HG03135 (cell line): ENCODE measurements around the gene ANKUB1.
"Not testable (repeated sequence)": the region's sequence is repeated elsewhere in the genome, so short reads cannot be mapped to it uniquely, and the experiment has no call there.

Experiments used
- ATAC-seq: cut with Tn5 transposase; IDR thresholded peaks from one replicate; pipeline ENCODE4 v1.9.1; 2021; ENCODE audit warnings: mild to moderate bottlenecking, moderate library complexity; ENCODE audit not compliant: unreplicated experiment

The ANKUB1 gene, protein sequence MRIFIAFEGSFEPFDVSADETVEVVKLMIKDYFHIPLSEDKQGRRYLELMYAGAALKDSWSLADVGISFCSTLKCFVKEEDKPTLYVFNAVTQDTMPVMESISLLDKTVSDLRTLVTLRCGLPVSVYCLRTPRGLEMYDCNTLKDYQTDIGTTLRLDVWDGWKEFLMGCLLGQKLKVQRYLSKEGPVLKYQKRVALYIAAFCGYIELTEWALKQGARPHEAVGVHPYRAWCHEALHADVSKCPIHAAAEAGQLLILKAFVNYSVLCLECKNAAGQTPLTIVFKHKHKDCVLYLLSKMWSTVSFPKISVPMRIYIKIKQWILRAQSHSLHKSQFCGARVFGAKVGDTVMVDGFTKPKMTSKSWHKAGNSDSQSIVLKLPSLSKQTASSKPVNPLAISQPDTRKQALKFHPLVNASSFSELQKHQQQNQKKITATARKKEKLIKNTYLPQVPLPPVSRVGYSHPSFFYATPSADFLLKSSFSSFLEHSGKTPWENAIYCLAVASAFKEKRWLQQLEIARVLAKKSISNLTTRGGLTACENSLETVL

DNA sequence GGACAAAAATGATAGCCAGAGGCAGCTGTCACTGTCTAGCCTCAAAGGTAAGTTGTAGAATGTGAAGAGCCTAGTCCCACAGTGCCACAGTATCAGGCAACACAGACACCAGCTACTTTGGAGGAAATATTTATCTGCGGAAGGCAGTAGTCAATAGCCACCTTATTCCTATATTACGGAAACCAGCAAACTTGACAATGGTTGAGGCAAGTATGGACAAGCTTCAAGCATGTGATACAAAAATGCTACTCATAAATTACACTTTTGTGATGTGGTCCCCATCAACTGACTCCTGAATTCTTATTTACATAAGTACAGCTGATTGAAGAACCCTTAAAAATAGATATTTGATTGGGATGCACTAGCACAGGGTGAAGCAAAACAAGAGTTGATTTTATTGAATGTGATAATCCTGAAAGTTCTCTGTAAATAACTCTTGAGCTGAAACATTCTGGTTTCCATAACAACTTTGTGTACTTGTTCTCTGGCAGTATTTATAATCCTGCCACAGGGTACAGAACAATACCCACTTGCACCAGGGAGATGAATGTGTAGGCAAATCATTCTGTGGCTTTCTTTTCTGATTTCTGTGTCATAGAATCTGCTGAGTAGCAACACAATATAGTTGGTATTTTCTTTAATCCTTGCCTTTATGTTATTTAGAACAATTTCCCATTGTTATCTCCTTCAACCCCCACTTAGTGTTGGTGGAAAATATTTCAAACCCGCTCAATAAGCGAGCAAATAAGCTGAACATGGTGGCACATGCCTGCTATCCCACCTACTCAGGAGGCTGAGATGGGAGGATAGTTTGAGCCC, at the start of gene ANKUB1:
Gene ANKUB1 (minus strand): TSS at position 103 of the 819 bp plus-strand sequence. CDS start 188 bp downstream, outside the sequence.
- no peak for ATAC-seq

DNA sequence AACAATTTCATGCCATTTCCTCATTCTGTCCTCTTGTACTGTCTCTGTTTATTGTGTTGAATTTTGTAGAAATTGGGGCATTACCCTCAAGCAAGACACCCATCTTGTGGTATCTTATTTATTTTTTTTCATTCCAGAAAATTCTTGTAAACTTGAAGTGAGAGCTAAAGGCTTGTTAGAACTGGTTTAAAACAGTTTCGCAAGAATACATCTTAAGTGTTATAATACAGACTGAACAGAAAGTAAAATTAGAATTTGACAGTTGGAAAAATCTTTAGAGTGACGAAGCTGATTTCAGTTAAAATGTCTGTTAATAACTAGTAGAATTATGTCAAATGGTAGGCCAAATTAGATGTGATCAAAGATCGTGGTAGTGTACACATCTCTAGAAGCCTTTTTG, 47.5 kb upstream of the ANKUB1 start:
- ATAC-seq: no peak

DNA sequence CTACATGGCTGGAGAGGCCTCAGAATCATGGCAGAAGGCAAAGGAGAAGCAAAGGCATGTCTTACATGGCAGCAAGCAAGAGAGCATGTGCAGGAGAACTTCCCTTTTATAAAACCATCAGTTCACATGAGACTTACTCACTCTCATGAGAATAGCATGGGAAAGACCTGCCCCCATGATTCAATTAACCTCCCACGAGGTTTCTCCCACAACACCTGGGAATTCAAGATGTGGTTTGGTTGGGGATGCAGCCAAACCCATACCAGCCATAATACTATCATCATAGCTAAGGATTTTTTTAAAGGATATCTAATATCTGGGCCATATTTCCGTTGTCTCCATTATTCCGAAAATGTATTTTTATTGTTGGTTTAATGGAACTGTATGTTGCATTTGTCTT, 47.1 kb upstream of the ANKUB1 start:
- ATAC-seq: not testable (repeated sequence)

DNA sequence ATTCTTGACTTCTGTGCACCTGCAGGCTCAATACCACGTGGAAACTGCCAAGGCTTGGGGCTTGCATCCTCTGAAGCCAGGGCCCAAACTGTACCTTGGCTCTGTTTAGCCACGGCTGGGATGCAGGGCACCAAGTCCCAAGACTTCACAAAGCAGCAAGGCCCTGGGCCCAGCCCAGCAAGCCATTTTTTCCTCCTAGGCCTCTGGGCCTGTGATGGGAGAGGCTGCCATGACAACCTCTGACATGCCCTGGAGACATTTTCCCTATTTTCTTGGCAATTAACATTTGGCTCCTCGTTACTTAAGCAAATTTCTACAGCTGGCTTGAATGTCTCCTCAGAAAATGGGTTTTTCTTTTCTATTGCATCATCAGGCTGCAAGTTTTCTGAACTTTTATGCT, 46.1 kb upstream of the ANKUB1 start:
- not testable (repeated sequence) for ATAC-seq

DNA sequence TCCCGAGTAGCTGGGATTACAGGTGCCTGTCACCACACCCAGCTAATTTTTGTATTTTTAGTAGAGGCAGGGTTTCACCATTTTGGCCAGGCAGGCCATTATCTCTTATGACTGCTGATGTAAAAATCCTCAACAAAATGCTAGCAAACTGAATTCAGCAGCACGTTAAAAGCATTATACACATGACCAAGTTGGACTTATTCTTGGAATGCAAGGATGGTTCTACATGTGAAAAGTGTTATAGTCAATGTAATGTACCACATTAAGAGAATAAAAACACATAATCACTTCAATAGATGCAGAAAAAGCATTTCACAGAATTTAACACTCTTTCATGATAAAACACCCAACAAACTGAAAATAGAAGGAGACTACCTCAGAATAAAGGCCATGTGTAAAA, 40.9 kb upstream of the ANKUB1 start:
- no peak for ATAC-seq

DNA sequence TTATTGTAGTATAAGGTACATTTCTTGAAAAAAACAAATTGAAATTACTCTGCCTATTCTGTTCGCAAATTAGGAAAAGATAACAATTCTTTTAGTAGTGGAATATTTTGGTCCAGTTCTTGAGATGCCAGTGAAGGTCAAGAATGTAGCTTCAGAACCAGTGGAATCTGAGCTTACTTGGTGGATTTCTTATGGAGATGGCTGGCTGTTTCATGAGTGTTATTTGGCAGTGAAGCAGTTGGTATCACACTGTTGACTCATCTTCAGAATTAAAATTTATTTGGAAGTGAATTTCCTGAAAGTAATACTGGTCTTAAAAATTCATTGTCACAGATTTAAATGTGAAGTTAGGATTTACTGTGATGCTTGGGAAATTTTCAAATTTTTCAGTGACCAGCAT, 39.7 kb upstream of the ANKUB1 start:
- ATAC-seq: no peak

DNA sequence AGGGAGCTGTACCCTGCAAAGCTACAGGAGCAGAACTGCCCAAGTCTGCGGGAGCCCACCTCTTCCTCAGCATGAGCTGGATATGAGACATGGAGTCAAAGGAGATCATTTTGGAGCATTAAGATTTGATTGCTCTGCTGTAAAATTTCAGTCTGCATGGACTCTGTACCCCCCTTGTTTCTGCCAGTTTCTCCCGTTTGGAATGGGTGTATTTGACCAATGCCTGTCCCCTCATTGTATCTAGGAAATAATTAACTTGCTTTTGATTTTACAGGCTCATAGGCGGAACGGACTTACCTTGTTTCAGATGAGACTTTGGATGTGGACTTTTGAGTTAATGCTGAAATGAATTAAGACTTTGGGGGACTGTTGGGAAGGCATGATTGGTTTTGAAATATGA, 39.0 kb upstream of the ANKUB1 start:
- ATAC-seq: no peak

DNA sequence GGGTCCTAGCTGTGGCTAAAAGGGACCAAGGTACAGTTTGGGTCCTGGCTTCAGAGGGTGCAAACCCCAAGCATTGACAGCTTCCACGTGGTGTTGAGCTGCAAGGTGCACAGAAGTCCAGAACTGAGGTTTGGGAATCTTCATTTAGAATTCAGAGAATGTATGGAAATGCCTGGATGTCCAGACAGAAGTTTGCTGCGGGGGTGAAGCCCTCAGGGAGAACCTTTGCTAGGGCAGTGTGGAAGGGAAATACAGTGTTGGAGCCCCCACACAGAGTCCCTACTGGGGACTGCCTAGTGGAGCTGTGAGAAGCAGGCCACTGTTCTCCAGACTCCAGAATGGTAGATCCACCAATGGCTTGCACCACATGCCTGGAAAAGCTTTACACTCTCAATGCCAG, 38.5 kb upstream of the ANKUB1 start:
- ATAC-seq: no peak

DNA sequence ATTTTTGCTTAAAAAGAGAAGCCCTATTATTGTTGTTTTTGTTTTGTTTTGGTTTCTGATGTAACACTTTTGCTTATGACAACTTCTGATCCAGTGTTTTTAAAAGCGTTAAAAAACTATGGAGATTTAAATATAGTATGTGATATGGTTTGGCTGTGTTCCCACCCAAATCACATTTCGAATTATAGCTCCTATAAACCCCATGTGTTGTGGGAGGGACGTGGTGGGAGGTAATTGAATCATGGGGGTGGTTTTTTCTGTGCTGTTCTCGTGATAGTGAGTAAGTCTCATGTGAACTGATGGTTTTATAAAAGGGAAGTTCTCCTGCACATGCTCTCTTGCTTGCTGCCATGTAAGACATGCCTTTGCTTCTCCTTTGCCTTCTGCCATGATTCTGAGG, 37.3 kb upstream of the ANKUB1 start:
- not testable (repeated sequence) for ATAC-seq

DNA sequence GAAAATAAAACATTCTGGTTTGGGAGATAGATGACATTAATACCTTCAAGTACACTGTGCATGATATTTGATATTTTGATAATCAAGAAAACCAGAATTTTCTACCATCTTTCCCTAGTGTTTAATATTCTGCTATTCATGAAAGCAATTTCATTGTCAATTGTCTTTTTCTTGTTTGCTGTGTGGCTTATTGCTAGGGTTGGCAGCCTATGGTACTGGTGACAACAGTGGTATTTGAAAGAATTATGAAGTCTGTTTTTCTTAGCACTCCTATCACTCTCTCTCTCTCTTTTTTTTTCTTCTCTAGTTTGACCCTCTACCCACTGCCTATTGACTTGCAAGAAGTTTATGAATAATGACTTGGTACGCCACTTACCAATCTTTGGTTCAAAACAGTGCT, 36.0 kb upstream of the ANKUB1 start:
- no peak for ATAC-seq

DNA sequence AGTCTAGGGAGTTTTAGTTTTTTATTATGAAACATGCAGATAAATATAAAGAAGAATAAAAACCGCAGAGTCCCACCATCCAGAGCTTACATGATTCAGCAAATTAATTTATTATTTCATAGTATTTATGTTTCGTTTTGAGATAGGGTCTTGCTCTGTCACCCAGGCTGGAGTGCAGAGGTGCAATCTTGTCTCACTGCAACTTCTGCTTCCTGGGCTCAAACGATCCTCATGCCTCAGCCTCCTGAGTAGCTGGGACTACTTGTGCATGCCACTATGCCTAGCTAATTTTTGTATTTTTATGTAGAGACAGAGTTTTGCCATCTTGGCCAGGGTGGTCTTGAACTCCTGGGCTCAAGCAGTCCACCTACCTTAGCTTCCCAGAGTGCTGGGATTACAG, 34.3 kb upstream of the ANKUB1 start:
- no peak for ATAC-seq

DNA sequence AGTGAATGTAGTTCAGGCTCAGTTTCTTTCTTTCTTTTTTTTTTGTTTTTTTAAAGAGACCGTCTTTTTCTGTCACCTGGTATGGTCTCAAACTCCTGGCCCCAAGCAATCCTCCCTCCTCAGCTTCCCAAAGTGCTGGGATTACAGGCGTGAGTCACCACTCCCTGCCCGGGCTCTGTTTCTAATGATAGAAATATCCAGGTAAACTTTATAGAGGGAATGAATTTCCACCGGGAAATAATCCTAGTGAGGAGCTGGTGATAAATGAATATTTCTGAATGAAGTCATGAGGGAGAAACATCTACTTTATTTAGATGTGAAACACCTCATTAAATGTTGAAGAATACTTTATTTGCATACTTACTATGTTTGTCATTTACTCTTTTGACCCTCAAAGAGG, 27.8 kb upstream of the ANKUB1 start:
- no peak for ATAC-seq

DNA sequence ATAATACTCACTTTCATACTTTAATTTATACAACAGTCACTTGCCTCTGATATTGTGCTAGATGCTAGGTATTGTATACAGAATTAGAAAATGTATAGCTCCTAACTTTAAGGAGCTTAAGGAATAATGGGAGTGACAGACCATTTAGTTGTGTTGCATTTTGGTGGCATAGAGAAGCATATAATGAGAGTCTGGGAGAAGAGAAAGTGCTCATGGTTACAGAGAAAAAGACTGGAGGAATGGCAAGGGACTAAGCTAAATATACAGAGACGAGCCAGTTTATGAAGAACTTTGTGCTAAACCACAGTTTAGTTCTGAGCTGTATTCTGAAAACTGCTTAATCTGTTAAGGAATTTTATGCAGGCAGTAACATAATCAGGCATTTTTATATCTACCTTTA, 27.1 kb upstream of the ANKUB1 start:
- no peak for ATAC-seq

DNA sequence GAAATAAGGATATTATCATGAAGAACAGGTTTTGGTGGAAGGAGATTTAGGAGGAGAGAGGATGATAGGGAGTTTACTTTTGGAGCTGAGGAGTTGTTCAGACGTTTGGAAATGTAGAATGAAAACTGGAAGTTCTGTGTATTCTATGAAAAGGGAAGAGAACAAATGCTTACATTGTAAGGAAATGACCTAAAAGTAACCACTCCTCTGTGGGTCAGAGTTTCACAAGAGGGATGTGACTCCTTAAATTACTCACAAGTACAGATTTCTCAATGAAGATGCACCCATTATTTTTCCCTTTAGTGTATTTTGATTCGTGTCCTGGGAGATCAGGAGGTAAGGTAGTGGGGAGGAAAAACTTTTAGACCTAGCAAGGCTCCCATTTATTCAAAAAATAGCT, 24.6 kb upstream of the ANKUB1 start:
- ATAC-seq: no peak

DNA sequence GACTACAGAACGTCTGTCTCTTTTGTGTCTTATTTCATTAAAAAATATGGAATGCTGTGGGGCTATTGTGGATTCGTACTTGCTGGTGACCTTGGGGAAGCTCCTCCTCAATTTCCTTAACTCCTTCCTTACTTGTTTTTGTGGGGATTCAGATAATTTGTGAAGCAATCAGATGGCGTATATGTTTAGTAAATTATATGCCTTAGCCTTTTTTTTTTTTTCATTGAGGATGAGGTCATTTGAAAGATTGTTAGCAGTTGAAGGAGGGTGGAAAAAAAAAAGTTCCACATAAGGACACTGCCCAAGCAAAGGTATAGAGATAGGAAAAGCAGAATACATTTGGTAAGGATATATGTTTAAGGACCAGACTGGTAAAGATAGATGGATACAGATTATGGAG, 24.0 kb upstream of the ANKUB1 start:
- ATAC-seq: no peak

DNA sequence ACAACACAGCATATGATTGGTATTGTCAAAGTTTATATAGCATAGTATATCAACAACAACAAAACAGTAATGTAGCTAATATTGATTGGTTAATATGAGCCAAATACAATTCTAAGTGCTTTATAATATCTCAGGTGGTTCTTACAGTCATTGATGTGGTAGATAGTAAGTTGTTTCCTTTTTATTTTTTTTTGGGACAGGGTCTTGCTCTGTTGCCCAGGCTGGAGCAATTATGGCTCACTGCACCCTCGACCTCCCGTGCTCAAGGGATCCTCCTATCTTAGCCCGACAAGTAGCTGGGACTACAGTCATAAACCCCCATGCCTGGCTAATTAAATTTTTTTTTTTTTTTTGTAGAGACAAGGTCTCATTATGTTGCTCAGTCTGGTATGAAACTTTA, 23.4 kb upstream of the ANKUB1 start:
- ATAC-seq: no peak

DNA sequence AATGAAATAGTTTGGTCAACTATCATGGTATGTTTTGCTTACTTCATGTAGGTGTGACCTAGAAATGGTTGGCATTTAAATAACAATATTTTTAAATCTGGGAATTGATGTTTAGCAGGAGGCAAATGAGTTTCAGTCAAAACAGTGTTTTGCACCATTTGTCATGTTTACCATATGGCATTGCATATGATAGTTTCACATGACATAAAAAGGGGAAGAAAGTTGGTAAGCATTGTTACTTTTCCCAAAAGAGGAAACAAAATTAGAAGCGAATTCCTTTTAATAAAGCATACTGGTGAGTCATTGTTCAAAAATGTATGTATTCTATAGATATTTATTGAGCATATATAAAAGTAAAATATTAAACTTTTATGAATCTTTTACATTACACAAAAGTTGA, 23.0 kb upstream of the ANKUB1 start:
- ATAC-seq: no peak

DNA sequence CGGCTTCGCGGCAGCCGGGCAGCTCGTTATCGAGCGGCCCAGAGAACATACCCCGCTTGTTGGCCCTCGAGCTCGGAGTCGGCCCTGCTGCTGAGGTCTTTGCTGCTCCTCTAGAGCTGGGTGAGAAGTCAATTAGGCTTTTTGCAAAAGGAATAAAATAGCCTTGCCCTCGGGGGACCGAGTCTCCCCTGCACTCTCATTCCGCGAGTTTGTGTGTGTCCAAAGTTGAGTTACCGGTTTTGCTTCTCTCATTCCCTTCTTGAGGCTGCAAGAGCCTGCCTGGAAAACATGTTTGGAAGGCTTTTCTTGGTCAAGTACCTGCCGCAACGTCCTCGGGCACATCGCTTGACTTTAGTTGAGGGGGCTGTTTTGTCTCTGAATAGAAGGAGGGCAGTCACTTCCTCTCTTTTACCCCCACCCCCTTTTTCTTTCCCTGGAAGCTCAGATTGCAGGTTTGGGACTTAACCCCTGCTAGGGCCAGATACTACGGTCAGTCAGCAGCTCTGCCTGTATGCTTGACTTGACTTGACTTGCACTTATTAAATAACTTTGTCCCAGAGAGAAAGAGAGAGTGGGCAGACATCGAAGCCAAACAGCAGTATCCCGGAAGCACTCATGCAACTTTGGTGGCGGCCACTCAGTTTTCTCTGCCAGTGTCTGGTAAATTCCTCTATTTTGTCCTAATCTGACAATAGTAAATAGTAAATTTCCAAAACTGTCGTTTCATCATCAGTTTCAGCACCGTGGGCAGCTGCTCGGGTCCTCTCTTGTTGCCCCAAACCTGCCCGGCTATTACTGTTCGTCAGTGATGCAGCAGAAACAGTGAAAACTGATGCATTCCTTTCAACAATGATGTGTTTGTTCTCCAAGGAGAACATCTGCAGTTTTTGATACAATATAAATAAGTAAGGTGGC, 21.3 kb upstream of the ANKUB1 start:
- peak; percentile 26 for ATAC-seq

DNA sequence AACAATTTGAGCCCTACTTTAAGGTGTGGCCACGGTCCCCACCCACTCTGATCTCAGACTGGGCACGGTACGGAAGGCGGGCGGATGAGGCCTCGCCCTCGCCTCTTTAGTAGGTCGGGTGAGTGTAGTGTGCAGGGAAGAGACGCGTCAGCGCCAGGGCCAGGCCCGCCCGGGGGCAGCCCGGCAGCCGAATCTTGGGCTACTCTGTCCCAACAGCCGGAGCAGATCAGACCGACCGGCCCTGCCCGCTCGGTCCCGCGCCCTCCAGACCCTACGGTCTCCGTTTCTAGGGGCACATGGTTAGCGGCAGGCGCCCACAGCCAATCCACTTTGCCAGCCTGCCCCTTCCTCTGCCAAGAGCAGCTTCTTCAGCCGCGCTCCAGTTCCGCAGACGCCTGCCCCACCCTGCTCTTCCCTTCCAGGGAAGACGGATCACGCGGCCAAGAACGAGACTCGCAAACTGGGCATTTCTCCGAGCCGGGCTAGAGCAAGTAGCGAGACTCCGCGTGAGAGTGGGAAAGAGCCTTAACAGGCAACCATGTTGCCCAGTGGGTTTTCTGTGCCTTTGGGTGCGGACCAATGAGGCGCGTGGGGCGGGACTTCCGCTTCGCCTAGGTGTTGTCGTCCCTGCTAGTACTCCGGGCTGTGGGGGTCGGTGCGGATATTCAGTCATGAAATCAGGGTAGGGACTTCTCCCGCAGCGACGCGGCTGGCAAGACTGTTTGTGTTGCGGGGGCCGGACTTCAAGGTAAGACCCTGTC, 20.4 kb upstream of the ANKUB1 start, which contains the start of gene RNF13:
Gene RNF13 (plus strand): TSS at position 610 of the 761 bp plus-strand sequence. CDS start 32,812 bp downstream, outside the sequence.
- ATAC-seq: peak; percentile 93

DNA sequence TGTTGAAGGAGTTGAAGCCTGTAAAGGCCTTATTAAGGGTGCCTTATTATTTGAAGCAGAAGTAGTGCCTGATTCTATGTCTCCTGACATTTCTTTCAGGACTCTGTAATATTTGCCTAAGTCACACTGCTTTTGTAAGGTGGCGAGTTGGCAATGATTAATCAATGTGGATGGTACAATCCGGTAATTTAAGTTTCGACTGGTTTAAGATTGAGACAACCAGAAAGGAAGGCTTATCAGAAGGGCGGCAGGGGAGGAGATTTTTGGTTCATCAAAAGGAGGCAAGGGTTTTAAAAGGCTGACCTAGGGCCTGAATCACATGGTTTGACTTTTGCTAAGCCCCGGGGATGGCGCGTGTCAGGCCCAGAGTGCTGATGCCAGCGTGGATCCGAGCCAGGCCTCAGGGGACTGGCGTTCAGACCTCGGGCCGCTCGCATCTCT, 19.8 kb upstream of the ANKUB1 start:
- ATAC-seq: no peak
